GM12872 (cell line): ENCODE measurements around the gene ATP8B1.

Experiments used
- TF ChIP-seq, protein P1 (sequence below): IDR thresholded peaks from 3 replicates; pipeline ENCODE4 v1.5.1; 2011; ENCODE audit warnings: low read depth, mild to moderate bottlenecking, low read length, moderate library complexity; ENCODE audit not compliant: insufficient read depth

Gene ATP8B1

DNA sequence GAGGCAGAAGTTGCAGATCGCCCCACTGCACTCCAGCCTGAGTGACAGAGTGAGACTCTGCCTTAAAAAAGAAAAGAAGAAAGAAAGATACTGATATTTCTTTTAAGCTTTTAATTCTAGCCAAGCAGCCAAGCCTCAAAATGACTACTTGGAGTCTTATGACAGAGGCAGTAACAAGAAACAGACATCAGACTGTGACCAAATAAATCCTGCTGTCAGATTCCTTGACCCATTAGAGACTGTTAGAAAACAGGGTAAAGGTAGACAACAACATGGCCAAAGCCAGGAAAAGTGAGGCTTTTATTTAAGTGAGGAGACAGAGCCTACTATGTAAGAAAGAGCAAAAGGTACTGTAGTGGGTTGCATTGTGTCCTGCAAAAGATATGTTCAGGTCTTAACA is 98.1 kb downstream of the ATP8B1 start:
- TF ChIP-seq, protein P1, sequence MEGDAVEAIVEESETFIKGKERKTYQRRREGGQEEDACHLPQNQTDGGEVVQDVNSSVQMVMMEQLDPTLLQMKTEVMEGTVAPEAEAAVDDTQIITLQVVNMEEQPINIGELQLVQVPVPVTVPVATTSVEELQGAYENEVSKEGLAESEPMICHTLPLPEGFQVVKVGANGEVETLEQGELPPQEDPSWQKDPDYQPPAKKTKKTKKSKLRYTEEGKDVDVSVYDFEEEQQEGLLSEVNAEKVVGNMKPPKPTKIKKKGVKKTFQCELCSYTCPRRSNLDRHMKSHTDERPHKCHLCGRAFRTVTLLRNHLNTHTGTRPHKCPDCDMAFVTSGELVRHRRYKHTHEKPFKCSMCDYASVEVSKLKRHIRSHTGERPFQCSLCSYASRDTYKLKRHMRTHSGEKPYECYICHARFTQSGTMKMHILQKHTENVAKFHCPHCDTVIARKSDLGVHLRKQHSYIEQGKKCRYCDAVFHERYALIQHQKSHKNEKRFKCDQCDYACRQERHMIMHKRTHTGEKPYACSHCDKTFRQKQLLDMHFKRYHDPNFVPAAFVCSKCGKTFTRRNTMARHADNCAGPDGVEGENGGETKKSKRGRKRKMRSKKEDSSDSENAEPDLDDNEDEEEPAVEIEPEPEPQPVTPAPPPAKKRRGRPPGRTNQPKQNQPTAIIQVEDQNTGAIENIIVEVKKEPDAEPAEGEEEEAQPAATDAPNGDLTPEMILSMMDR = no peak

DNA sequence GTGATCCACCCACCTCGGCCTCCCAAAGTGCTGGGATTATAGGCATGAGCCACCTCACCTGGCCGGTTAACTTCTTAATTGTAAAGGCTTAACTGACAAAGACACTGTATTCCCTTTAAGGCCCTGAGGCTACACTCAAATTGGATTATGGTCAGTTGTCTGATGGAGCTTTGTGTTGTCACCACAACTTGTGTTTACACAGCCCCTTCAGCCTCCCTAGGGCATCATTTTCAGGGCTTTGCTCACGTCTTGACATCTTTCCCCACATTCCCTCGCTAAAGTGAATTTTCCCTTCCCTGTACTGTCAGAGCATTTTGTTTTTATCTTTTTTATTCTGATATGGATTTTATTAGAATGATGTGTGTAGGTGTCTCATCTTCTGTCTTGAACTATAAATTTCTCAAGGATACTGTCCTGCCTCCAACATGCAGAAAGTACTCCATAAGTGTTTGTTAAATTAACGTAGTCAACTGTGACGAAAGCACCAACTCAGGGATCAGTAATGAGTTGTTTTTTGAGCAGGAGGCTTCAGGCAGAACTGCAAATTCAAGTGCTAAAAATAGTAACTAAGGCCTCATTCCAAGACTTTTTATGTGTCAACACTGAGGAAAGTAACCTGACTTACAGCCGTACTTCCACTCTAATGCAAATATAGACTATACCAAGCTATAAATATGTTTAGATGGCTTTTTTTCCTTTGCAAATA is 104.4 kb downstream of the ATP8B1 start:
- TF ChIP-seq, protein P1 = no peak

DNA sequence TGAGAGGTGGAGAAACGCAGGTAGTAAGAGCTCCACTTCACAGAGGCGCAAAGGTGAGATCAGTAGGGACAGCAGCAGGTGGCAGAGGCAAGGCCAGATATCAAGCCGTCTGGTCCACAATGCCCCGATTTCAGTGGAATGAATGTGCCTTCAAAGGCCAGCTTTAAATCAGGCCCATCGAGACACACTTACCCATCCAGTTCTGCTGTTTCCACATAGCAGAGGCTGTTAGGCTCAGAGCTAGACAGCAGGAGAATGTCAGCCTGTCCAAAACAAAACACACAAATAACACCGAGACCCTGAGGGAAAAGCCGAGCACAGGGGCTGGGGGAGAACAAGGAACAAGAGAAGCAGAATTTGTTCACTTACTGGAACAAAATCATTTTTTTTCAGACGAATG is 105.7 kb downstream of the ATP8B1 start:
- TF ChIP-seq, protein P1 = no peak

DNA sequence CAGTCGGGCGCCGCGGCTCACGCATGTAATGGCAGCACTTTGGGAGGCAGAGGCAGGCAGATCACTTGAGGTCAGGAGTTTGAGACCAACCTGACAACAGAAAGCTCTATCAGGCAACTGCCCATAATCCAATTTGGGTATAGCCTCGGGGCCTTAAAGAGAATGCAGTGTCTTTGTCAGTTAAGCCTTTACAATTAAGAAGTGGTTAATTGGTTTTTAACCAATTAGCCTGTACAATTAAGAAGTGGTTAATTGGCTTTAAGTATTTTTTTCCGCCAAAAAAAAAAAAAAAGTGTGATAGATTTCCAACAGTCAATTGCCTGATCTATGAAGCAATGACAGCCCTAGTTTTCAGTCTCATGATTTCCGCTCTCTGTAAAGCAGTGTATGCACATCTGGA is 106.8 kb downstream of the ATP8B1 start:
- TF ChIP-seq, protein P1 = no peak

DNA sequence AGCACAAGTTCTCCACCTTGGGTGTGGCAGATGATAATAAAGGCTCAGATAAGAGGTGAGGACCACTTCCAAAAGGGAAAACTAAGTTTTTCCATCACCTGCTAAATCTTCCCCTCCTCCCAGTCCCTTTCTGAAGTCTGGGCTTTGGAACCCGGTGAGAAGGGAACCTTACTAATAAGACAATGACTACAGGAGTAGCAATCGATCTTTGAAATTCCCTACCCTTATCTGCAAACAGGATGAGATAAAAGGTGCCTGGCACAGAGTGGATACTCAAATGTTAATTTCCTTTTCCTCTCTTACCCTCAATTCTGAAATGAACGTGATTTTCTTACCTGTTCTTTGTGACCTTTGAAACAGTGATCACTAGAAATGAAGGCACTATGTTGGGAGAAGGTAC is 111.8 kb downstream of the ATP8B1 start:
- TF ChIP-seq, protein P1 = no peak

DNA sequence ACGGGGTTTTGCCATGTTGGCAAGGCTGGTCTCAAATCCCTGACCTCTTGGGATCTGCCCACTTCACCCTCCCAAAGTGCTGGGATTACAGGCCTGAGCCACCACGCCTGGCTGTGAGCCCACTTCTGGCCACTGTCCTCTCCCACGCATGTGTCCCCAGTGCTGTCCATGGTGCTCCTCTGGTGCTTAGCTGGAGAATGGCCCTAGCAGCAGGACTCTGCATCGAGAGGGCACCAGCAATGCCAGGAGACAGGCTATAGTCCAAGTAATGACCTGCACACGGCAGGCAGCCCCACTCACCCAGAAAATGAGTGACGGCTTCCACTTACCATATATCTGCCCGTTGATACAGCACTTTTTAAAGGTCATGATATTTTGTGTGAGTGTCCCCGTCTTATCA is 115.1 kb downstream of the ATP8B1 start:
- TF ChIP-seq, protein P1 = no peak

DNA sequence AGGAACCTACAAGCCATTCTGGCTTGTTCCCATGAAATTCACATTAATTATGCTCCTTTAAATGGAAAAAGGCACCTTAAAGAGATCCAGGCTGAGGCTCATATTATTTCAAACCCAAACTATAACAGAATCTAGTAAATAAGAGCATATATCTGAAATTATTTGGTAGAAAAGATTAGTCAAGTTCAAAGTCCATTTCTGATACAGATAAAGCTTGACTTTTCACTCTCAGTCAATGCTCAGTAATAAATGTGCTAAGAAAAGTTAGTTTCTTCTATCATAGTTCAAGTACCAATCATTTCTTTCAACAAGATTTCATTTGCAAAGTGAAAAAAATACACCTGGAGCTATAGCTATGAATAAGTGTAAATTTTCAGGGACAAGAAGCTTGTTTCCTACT is 119.6 kb downstream of the ATP8B1 start:
- TF ChIP-seq, protein P1 = no peak
